Central memory CD8-positive, alpha-beta T cell (primary cell): Measurements from ENCODE around the gene CRYGN.

Experiments
- ATAC-seq: fragments of 150-1000 bp; cut with Tn5 transposase; replicated peaks from 2 replicates; pipeline ENCODE4 v1.10.0; 2022; ENCODE audit warnings: mild to moderate bottlenecking, moderate FRiP score, moderate number of reproducible peaks; ENCODE audit not compliant: poor library complexity, severe bottlenecking; ENCODE audit errors: extremely low read depth
- DNase-seq, 2 donors: peaks; one replicate each; pipeline ENCODE4 v3.0.0; 2021; ENCODE audit warnings: low spot score in 2 of 2
- H3K27ac Mint-ChIP-seq: one replicate; pipeline ENCODE4 v1.8.0; 2022; ENCODE audit warnings: low read depth, mild to moderate bottlenecking, moderate library complexity, mixed read lengths
- H3K27me3 Mint-ChIP-seq: one replicate; pipeline ENCODE4 v1.8.0; 2022; ENCODE audit warnings: mixed read lengths
- H3K36me3 Mint-ChIP-seq: one replicate; pipeline ENCODE4 v1.8.0; 2022; ENCODE audit warnings: mild to moderate bottlenecking, moderate library complexity, mixed read lengths; ENCODE audit not compliant: insufficient read depth
- H3K4me1 Mint-ChIP-seq: one replicate; pipeline ENCODE4 v1.8.0; 2022; ENCODE audit warnings: mixed read lengths
- H3K4me3 Mint-ChIP-seq: one replicate; pipeline ENCODE4 v1.8.0; 2022; ENCODE audit warnings: mild to moderate bottlenecking, moderate library complexity, mixed read lengths
- H3K9me3 Mint-ChIP-seq: one replicate; pipeline ENCODE4 v1.8.0; 2022; ENCODE audit warnings: mixed read lengths

CRYGN gene

DNA sequence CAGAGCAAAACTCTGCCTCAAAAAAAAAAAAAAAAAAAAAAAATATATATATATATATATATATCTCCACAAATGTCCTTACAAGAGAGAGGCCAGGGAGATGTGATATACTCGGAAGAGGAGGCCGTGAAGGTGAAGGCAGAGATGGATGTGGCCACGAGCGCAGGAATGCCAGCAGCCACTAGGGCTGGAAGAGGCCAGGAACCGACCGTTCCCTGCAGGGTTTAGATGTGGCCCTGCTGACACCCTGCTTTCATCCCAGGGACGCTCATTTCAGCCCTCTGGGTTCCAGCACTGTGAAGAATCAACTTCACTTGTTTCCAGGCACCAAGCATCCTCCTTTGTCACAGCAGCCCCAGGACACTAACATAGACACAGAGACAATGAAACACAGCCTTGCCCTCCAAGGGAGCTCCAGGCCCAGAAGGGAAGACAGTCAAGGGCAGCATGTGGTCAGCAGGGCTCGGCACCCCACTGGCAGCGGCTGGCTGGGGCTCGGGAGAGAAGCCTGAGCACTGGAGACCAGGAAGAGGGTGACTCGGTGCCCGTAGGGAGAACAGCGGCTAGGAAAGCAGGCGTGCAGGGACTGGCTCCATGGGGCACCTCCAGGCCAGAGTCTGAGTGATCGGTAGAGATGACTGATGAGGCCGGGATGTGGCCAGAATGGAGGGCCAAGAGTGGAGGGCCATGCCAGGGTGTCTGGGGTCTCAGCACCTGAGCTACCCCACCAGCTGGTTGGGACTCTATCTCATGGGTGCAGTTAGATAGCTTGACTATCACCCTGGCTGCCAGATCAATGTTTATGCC is 37.7 kb downstream of the CRYGN start:
- no peak for DNase-seq
- peaks cover 3% of the 10 kb centered on the region for H3K36me3 Mint-ChIP-seq
- H3K4me1 Mint-ChIP-seq, result peaks cover 6% of the 10 kb centered on the region
- no peak overlapping the region for H3K27ac Mint-ChIP-seq
- no peak overlapping the region for H3K4me3 Mint-ChIP-seq
- no peaks in the 10 kb centered on the region for H3K9me3 Mint-ChIP-seq
- no peak for ATAC-seq
- no peaks in the 10 kb centered on the region for H3K27me3 Mint-ChIP-seq

DNA sequence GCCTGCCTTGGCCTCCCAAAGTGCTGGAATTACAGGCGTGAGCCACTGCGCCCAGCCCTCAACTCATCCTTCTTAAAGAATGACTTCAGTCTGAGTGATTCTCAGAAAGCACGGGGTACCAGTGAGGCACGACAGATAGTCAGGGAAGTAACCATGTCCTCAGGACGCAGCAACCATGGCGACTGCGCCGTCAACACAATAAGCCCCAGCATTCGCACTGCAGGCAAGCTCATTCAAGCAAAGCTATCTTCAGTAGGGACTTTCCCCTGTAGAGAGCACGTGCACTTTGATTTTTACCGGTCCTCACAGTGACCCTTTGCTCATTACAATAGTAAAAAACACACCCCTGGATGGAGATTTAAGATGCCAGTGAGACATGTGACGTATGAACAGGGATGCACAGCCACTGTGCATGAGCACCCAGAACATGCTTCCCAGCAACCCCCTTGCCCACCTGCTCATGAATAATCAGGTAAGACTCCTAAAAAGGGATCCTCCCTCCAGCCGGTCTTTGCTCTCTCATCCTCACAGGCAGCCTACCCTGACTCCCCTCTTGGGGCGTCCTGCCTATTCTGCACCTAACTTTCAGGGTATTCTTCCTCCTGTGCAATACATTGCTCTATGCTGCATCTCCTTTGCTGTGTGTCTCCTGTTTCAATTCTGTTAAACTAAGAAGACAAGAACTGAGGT is 39.2 kb downstream of the CRYGN start:
- Mint-ChIP-seq H3K36me3 (peaks cover 3% of the 10 kb centered on the region), H3K27ac (no peak overlapping the region), H3K9me3 (no peaks in the 10 kb centered on the region), H3K4me1 (peaks cover 6% of the 10 kb centered on the region), H3K4me3 (no peak overlapping the region), H3K27me3 (no peaks in the 10 kb centered on the region)
- ATAC-seq (peak; percentile 28), DNase-seq (no peak)

DNA sequence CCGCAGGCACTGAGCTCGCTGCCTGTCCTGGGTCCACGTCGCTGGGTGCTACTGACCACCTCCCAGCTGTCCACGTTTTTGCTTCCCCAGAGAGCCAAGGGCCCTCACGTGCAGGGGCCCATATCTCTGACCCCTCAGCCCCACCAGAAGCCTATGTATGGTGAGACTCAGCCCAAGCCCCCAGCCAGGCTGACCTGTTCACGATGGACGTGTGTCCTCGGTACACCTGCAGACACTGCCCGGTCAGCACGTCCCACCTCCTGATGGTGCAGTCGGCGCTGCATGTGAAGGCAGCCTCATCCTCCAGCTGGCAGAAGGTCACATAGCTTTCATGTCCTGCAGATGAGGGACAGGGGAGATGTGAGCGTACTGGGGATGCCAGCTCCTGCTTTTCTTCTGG is 40.0 kb downstream of the CRYGN start:
- peaks cover 6% of the 10 kb centered on the region for H3K4me1 Mint-ChIP-seq
- H3K27me3 Mint-ChIP-seq, result no peaks in the 10 kb centered on the region
- H3K9me3 Mint-ChIP-seq, result no peaks in the 10 kb centered on the region
- no peak overlapping the region for H3K27ac Mint-ChIP-seq
- peaks cover 3% of the 10 kb centered on the region for H3K36me3 Mint-ChIP-seq
- ATAC-seq (no peak), DNase-seq (no peak)
- H3K4me3 Mint-ChIP-seq, result no peak overlapping the region

DNA sequence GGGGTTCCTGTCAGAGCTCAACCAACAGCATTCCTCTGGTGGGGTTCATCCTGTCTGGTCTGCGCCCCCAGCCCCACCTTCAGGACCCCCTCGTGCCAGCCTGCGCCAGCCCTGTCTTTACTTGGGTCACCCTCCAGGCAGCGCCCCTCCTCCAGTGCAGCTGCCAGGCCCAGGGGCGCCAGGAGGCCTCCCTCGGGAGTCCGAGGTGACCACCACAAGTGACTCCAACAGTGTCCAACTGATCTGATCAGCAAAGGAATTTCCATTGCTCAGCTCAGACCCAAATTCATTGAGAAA is 40.7 kb downstream of the CRYGN start:
- no peaks in the 10 kb centered on the region for H3K9me3 Mint-ChIP-seq
- no peak overlapping the region for H3K4me3 Mint-ChIP-seq
- peaks cover 3% of the 10 kb centered on the region for H3K36me3 Mint-ChIP-seq
- DNase-seq (no peak), ATAC-seq (no peak)
- H3K27me3 Mint-ChIP-seq, result no peaks in the 10 kb centered on the region
- H3K4me1 Mint-ChIP-seq, result peaks cover 6% of the 10 kb centered on the region
- H3K27ac Mint-ChIP-seq, result no peak overlapping the region

DNA sequence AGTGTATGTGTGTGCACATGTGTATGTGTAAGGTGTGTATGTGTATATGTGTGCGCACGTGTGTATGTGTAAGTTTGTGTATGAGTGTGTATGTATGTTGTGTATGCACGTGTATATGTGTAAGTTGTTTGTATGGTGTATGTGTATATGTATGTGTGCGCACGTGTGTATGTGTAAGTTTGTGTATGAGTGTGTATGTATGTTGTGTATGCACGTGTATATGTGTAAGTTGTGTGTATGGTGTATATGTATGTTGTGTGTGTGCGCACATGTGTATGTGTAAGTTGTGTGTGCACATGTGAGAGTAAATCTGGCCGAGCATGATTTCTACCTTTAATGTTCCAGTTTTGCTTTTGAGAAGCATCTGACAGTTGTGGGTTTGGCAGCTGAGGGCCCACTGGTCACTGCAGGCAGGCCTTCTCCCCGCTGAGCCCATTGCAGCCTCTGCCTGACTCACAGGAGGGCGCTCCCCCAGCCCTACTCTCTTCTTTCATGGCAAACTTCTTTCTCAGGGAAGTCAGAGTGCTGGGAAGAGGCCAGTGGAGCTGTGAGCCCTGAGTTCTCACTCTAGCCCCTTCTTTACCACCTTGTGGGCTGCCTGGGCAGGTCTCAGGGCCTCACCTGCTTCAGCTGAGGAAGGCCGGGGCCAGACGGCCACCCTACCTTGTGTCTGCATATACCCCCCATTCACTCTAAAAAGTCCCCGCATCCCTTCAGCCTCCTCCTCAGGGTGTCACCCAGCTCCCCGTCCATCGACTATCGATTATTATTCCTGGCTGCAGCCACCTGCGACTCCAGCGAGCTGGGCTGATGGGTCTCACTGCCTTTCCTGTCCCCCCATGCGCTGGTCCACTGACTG is 41.3 kb downstream of the CRYGN start:
- no peak overlapping the region for H3K4me3 Mint-ChIP-seq
- DNase-seq (no peak), ATAC-seq (no peak)
- H3K36me3 Mint-ChIP-seq, result peaks cover 2% of the 10 kb centered on the region
- H3K27ac Mint-ChIP-seq, result no peak overlapping the region
- no peaks in the 10 kb centered on the region for H3K9me3 Mint-ChIP-seq
- no peaks in the 10 kb centered on the region for H3K27me3 Mint-ChIP-seq
- peaks cover 6% of the 10 kb centered on the region for H3K4me1 Mint-ChIP-seq

DNA sequence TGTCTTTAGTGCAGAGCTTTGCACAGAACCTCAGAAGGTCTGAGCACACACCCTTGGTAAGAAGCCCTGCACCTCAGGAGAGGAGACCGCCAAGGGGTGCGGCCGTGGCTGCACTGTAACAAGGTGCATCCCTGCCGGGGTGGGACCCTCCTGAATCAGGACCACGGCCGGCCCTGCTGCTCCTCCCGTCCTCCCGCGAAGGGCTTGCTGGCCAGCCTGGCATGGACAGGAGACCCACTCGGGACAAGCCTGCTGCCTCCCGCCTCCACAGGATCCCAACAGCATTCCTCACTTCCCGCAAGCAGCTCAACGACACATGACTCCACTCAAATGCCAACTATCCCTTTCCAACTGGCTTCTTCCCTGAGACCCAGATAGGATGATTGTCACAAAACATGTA is 42.9 kb downstream of the CRYGN start:
- H3K4me1 Mint-ChIP-seq, result peaks cover 6% of the 10 kb centered on the region
- no peak overlapping the region for H3K4me3 Mint-ChIP-seq
- no peaks in the 10 kb centered on the region for H3K9me3 Mint-ChIP-seq
- H3K27me3 Mint-ChIP-seq, result no peaks in the 10 kb centered on the region
- ATAC-seq (no peak), DNase-seq (no peak)
- no peak overlapping the region for H3K27ac Mint-ChIP-seq
- H3K36me3 Mint-ChIP-seq, result peaks cover 2% of the 10 kb centered on the region

DNA sequence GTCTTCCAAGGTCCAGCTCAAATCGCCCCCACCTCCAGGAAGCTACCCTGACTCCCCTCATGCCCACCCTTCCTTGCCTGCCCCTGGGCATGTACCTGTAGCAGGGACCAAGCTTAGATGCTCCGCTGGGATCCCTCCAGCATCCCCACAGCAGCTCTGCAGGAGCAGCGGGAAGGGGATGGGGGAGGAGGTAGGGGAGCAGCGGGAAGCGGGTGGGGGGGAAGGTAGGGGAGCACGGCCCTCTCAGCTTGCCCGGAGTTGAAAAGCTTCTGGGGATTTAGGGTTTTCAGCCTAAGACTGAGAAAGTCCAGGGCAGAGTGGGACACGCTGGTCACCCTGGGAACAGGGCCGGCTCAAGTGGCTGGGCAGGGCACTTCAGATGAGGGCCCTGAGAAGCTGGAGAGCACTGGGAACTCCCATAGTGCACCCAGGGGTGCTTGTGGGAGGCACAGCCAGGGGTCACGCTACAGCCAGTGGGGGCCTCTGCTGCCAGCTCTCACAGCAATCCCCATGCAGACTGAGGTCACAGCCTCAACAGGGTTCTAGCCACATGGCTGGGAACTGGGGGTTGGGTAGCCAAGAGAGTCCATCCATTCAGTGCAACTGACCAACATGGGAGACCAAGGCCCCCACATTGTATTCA is 43.5 kb downstream of the CRYGN start:
- Mint-ChIP-seq H3K27ac (no peak overlapping the region), H3K4me3 (no peak overlapping the region)

DNA sequence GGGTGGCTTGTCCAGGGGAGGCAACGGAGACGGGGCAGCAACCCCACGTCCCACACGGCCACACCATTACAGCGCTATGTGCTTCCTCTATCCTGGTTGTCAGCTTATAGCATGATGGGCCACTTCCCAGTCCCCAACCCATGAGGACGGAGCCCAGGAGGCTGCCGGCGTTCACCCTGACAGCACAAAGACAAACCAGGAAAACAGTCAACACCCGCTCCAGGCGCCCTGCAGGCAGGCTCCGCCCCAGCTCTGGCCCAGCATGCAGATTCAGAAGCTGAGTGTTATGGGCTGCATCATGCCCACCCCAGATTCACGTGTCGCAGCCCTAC is 44.9 kb downstream of the CRYGN start:
- H3K27me3 Mint-ChIP-seq, result peaks cover 4% of the 10 kb centered on the region
- H3K36me3 Mint-ChIP-seq, result peaks cover 2% of the 10 kb centered on the region
- no peak overlapping the region for H3K27ac Mint-ChIP-seq
- H3K9me3 Mint-ChIP-seq, result no peaks in the 10 kb centered on the region
- ATAC-seq, result no peak
- no peak for DNase-seq
- no peak overlapping the region for H3K4me3 Mint-ChIP-seq
- H3K4me1 Mint-ChIP-seq, result peaks cover 6% of the 10 kb centered on the region

More for the DNA sequence above, 43.5 kb downstream of the CRYGN start:
- Mint-ChIP-seq H3K9me3 (no peaks in the 10 kb centered on the region), H3K4me1 (peaks cover 6% of the 10 kb centered on the region), H3K27me3 (no peaks in the 10 kb centered on the region), H3K36me3 (peaks cover 2% of the 10 kb centered on the region)
- no peak for ATAC-seq
- no peak for DNase-seq

DNA sequence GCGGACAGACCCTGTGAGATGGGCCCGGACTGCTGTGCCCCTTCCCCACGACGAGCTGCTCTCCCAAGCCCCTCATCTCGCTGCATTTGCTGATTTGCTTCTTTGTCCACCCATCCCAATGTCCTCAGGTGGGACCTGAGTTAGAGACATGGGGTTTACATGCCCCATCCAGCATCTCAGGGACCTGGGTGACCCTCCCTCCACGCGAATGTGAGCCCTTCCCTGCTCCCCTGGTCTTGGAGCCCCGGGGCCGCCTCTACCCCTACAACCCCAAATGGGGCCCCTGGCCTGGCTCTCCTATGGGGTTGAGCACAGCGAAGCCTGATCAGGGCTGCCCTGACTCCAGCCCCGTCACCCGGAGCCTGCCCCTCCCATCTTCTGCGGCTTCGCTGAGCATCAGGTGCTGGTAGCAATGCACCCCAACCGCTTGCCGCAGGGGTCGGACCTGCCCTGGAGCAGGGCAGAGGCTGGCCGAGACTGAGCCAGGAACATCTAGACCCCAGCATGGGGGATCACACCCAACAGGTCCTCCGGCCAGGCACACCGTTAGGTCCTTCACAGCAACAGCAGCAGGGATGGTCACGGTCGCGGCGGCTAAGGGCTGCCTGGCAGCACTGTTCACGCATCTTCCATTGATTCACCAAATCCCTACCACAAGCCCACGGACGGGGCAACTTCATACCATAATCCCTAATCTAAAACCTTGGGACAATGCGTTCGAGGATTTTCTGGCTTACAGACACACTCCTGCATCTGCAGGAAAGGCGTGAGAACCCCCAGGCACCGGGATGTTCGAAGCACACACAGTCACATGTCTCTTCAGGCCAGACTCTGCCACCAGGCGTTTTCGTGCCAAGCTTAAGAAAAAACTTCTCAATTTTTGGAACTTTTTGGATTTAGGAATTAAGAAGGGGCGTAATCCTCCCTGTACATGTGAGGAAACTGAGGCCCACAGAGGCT is 45.6 kb downstream of the CRYGN start:
- DNase-seq (no peak), ATAC-seq (no peak)
- Mint-ChIP-seq H3K27ac (no peak overlapping the region), H3K9me3 (no peaks in the 10 kb centered on the region), H3K27me3 (peaks cover 10% of the 10 kb centered on the region), H3K4me3 (no peak overlapping the region), H3K36me3 (peaks cover 2% of the 10 kb centered on the region), H3K4me1 (peaks cover 6% of the 10 kb centered on the region)

DNA sequence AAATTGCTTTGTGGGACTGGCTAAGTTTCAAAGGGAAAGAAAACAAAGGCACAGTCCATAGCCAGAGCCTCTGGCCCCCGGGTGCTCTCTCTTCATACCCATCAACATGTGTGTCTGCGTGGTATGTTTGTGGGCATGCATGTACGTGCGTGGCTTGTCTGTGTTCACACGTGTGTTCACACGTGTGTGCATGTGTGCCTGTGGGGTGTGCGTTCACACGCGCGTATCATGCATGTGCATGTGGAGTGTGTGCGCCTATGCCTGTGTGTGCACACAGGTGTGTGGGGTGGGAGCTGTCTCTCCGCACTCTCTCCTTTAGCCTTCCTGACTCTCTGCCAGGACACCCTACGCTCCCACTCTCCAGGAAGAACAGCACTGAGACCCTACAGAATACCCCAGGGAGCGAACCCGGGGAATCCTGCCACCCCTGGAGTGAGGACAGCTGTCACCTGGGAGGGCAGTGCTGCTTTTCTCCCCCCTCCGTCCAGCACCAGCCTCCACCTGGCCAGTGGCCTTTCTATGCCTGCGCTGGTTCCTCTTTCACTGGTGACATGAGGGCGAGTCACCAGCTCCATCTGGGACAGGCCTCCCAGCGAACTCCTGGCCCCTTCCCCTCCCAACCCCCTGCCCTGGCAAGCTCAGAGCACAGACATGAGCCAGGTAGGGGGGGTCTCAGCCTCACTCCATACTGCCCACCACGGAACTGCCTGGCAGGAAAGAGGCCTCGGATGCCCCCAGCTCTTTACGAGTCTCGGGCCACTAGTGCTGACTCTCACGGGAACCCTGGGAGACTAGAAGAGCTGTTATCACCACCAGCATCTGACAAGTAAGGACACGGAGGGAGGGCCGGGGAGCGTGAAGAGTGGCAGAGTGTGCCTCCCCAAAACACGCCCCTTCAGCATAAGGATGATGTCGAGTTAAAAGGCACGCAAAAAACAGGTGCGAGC is 46.6 kb downstream of the CRYGN start:
- no peak overlapping the region for H3K27ac Mint-ChIP-seq
- ATAC-seq, result no peak

DNA sequence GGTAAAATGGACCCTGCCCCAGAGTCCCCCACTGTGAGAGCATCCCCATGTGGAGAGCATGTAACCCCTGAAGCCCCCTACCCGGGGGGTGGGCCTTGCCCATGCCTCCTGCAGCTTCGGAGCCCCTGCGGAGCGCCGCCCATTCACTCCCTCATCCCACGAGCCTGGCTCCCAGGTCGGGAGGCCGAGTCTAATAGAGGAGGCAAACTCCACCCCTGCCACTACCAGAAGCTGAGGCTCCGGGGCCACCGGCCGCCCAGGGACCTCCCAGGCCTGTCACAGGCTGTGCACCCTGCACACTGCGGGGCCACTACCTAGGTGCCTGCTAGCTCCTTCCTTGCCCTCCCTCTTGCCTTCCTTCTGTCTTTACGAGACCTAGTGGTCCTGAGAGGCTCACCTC is 47.5 kb downstream of the CRYGN start:
- Mint-ChIP-seq H3K27me3 (peaks cover 10% of the 10 kb centered on the region), H3K4me1 (no peaks in the 10 kb centered on the region), H3K9me3 (no peaks in the 10 kb centered on the region), H3K4me3 (no peak overlapping the region), H3K36me3 (no peaks in the 10 kb centered on the region), H3K27ac (no peak overlapping the region)
- ATAC-seq, result no peak
- no peak for DNase-seq

More for the DNA sequence above, 46.6 kb downstream of the CRYGN start:
- Mint-ChIP-seq H3K36me3 (peaks cover 2% of the 10 kb centered on the region), H3K4me1 (peaks cover 6% of the 10 kb centered on the region), H3K27me3 (peaks cover 10% of the 10 kb centered on the region), H3K4me3 (no peak overlapping the region), H3K9me3 (no peaks in the 10 kb centered on the region)
- DNase-seq, result no peak
